Progenitor cell of endocrine pancreas (in vitro differentiated cells): ENCODE results near the gene LPP. TPM values are rescaled to one million over a fixed set of nuclear protein-coding genes. Genes with fewer than 3 reads are reported as not detected.

ENCODE experiments used
- DNase-seq: peaks from one replicate; pipeline ENCODE4 v3.0.0; 2021; ENCODE audit warnings: low spot score; ENCODE audit not compliant: unreplicated experiment
- H3K27ac Mint-ChIP-seq: 2 replicates; pipeline ENCODE4 v1.8.0; 2021; ENCODE audit warnings: mild to moderate bottlenecking, moderate library complexity, mixed read lengths
- H3K27me3 Mint-ChIP-seq: 2 replicates; pipeline ENCODE4 v1.8.0; 2021; ENCODE audit warnings: mixed read lengths
- H3K36me3 Mint-ChIP-seq: 2 replicates; pipeline ENCODE4 v1.8.0; 2022; ENCODE audit warnings: mixed read lengths; ENCODE audit not compliant: insufficient read depth
- H3K4me1 Mint-ChIP-seq: 2 replicates; pipeline ENCODE4 v1.8.0; 2021; ENCODE audit warnings: low read depth, mixed read lengths
- H3K4me3 Mint-ChIP-seq: 2 replicates; pipeline ENCODE4 v1.8.0; 2021; ENCODE audit warnings: low read depth, mild to moderate bottlenecking, moderate library complexity, mixed read lengths
- H3K9me3 Mint-ChIP-seq: 2 replicates; pipeline ENCODE4 v1.8.0; 2021; ENCODE audit warnings: low read depth, mixed read lengths
- CTCF ChIP-seq: fragments of 200-600 bp; sonication (generic); IDR thresholded peaks from one replicate; pipeline ENCODE4 v1.5.0; 2021; ENCODE audit warnings: antibody characterized with exemption, mild to moderate bottlenecking; ENCODE audit not compliant: unreplicated experiment
- total RNA-seq: library from RNA; stranded (reverse); gene quantifications from 2 replicates; pipeline ENCODE4 v1.2.1, GENCODE V29; 2021

Gene LPP
- total RNA-seq, 1 donor from 2014 or later: 131 TPM

GRCh38 chr3:188750617-188751016 lies 596.7 kb downstream of the LPP start:
- TF ChIP-seq CTCF: no peak
- Mint-ChIP-seq H3K9me3 (no peaks in the 10 kb centered on the region), H3K27me3 (no peaks in the 10 kb centered on the region), H3K4me3 (no peak overlapping the region), H3K4me1 (peaks cover 3% of the 10 kb centered on the region), H3K27ac (no peak overlapping the region), H3K36me3 (peaks cover 1% of the 10 kb centered on the region)
- DNase-seq: no peak

- no peak overlapping the region for H3K27ac Mint-ChIP-seq
- no peak overlapping the region for H3K4me3 Mint-ChIP-seq
- H3K27me3 Mint-ChIP-seq: no peaks in the 10 kb centered on the region
- DNase-seq: no peak
- TF ChIP-seq CTCF: no peak
- no peaks in the 10 kb centered on the region for H3K4me1 Mint-ChIP-seq
- peaks cover 1% of the 10 kb centered on the region for H3K36me3 Mint-ChIP-seq
- no peaks in the 10 kb centered on the region for H3K9me3 Mint-ChIP-seq
These were observed 598.9 kb downstream of the LPP start for GRCh38 chr3:188752850-188753249.

- DNase-seq: no peak
- no peaks in the 10 kb centered on the region for H3K27me3 Mint-ChIP-seq
- H3K4me1 Mint-ChIP-seq: no peaks in the 10 kb centered on the region
- TF ChIP-seq CTCF: no peak
- H3K9me3 Mint-ChIP-seq: no peaks in the 10 kb centered on the region
- H3K36me3 Mint-ChIP-seq: peaks cover under 1% of the 10 kb centered on the region
- no peak overlapping the region for H3K27ac Mint-ChIP-seq
- H3K4me3 Mint-ChIP-seq: no peak overlapping the region
These were observed 600.3 kb downstream of the LPP start for GRCh38 chr3:188754267-188754666.

GRCh38 chr3:188756241-188756640 lies 602.3 kb downstream of the LPP start:
- Mint-ChIP-seq H3K4me3 (no peak overlapping the region), H3K4me1 (no peaks in the 10 kb centered on the region), H3K36me3 (peaks cover 4% of the 10 kb centered on the region), H3K9me3 (no peaks in the 10 kb centered on the region), H3K27ac (no peak overlapping the region), H3K27me3 (no peaks in the 10 kb centered on the region)
- TF ChIP-seq CTCF: no peak
- no peak for DNase-seq

- H3K27me3 Mint-ChIP-seq: no peaks in the 10 kb centered on the region
- H3K9me3 Mint-ChIP-seq: no peaks in the 10 kb centered on the region
- TF ChIP-seq CTCF: no peak
- H3K4me1 Mint-ChIP-seq: peaks cover 5% of the 10 kb centered on the region
- H3K27ac Mint-ChIP-seq: no peak overlapping the region
- no peak overlapping the region for H3K4me3 Mint-ChIP-seq
- DNase-seq: no peak
- peaks cover 5% of the 10 kb centered on the region for H3K36me3 Mint-ChIP-seq
These were observed 605.5 kb downstream of the LPP start for GRCh38 chr3:188759336-188760005.
